ENCODE measurements around the gene HYAL3. TPM values are rescaled to one million over a fixed set of nuclear protein-coding genes. Genes with fewer than 3 reads are reported as not detected.

HYAL3 gene
- total RNA-seq, 1 donor from 2014 or later: 12.5 TPM

DNA sequence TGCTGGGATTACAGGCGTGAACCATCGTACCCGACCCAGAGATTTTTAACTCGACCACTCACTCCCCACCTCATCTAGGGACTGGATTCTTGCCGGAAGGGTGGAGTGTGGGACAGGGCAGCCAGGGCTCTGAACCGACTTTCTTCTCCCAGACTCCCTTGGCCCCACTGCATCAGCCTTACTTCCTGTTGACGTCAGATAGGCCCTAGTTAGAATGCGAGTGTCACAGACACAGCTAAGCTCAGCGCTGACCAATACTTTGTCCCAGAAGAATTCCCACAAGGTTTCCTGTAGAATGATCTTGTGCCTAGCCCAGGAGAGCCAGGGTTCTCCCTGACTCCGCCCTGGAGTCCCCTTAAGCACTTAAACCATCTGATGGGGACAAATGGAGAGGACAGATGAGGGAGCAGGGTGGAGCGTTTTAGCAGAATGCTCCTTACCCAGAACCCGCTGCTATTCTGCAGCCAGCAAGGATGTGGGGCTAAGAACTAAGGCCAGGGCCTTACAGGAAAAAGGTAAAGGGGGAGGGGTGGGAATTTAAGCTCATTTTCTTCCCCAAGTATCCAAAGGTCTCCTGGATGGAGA, 34.6 kb upstream of the HYAL3 start:
- intact Hi-C loops (cut with micrococcal nuclease): no loop called here

DNA sequence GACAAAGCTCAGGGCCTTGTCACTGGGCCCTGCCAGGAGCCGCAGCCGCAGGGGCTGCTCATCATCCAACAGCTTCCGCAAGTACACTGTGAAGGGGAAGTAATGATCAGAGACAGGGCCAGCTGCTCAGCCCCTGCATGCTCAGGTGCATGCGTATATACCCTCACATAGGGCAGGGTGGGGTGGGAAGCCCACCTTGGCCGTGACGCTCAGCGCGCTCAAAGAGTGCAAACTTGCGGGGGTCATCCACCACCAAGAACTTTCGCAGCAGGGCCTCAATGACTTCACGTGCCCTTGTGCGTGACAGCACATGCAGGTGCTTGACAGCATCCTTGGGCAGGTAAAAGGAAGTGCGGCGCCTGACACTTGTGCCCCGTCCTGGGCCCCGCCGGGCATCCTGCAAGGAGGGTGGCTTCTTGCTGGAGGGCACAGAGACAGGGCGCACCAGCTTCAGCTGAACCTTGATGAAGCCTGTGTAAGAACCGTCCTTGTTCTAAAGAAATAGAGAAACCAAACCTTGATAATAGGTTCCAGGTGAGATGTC, 32.2 kb upstream of the HYAL3 start:
- intact Hi-C loops (cut with micrococcal nuclease): no loop called here

DNA sequence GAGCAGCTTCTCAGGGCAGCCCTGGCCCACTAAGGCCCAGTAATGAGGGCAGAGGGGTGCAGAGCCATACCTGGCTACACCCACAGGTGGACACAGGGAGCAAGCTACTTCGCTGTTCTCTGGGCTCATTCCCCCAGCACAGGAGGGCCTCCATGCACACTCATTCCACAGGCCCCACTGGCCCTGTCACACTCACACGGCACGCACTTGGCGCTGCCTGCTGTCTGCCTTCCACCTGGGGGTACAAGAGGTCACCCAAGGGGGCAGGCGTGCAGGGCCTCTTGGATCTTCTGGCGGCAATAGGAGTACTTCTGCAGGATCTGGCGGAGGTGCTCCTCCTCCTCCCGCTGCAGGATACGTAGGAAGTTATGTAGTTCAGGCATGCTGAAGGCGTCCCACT, 31.1 kb upstream of the HYAL3 start:
- intact Hi-C loops (cut with micrococcal nuclease): no loop called here

GRCh38 chr3:50327943-50328691, 28.9 kb upstream of the HYAL3 start, which contains the start of gene TUSC2:
Gene TUSC2, minus strand, starts transcription at chr3:50328223. Its CDS starts 124 bp downstream, at chr3:50328099.
- intact Hi-C loops (cut with micrococcal nuclease): loop anchor here (1.0 to 10.0 kb wide), 7 partner anchors 9 to 913 kb away; partner anchors contain the start of genes APEH, CYB561D2, HYAL3 and IFRD2

- intact Hi-C loops (cut with micrococcal nuclease): loop anchor here (10.0 kb wide), 1 partner anchor 912 kb away; the partner anchor contains the start of genes RHOA and TCTA
These were observed 27.9 kb upstream of the HYAL3 start for GRCh38 chr3:50327129-50327528.

DNA sequence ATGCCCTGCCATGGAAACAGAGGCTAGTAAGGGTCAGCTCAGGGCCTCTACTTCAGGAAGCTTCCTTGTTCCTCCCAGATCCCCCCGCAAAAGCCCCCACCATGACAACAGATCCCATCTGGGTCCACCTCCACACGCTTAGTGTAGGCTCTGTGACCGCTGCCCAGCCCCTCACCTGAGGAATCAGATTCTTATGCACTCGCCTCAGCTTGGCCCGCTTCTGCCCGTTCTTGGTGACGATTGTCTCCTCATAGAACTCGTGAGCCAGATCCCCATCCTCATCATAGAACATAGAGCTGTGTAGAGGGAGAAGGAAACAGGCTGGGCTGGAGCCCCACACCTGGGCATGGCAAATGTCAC, 27.0 kb upstream of the HYAL3 start:
- intact Hi-C loops (cut with micrococcal nuclease): loop anchor here (10.0 kb wide), 1 partner anchor 911 kb away; the partner anchor contains the start of genes RHOA and TCTA

DNA sequence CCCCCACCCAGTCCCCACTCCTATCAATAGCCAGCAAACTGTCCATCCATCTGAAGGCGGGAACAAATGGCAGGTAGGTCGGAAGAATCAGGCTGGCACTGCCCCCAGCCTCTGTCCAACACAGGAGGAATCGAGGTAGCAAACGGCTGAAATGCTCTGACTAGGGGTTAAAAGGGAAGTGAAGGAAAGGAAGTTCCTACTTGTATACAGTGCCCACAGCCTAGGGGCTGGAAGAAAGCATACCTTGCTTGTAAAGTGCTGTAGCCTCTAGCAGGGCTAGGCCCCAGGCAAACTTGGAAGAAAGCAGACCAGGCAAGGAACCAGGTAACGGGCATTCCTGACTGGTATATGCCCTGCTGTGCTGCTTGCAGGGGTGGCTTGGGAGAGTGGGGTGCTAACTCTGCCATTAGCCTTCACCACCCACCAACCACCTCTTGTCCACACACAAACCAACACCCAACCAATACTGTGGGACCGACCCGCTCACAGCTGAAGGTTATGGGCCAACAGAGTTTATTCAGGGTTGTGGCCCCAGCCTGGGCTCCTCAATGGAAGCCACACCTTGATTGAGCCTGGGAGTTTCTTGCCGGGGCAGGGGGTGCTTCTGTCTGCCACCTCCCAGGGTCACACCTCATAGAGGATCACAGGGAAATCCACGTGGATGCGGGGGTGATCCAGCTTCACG, 26.4 kb upstream of the HYAL3 start:
- intact Hi-C loops (cut with micrococcal nuclease): loop anchor here (10.0 kb wide), 1 partner anchor 911 kb away; the partner anchor contains the start of genes RHOA and TCTA

- intact Hi-C loops (cut with micrococcal nuclease): loop anchor here (10.0 kb wide), 1 partner anchor 910 kb away; the partner anchor contains the start of genes RHOA and TCTA
These were observed 25.9 kb upstream of the HYAL3 start for GRCh38 chr3:50325113-50325480.

GRCh38 chr3:50324351-50325112, 25.3 kb upstream of the HYAL3 start:
- intact Hi-C loops (cut with micrococcal nuclease): loop anchor here (1.0 to 10.0 kb wide), 3 partner anchors 50 to 910 kb away; partner anchors contain the start of genes GNAT1, RHOA and TCTA

DNA sequence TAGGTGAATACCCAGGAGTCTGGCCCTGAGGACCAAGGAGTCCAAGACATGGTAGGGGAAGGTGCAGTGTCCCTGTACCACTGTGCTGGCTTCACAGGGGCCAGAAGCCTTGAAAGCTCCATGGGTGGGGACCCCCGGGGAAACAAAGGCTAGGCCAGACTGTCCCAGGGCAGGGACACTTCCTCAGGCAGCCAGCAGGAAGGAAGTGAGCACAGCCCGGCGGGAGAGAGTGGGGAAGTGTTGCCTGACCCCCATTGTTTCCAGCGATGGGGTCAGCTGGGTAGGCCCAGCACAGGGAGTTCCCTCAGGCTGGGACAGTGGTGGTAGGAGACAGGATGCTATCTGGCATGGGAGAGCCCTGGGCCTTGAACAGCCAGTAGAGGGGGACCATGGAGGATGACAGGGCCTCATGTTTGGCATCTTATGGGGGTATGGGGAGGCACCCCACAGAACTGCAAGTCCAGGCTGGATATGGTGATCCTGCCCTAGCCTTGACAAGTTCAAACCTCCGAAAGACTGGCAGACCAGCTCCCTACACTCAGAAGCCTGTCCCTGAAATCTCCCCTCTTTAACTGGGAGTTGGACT, 24.5 kb upstream of the HYAL3 start:
- intact Hi-C loops (cut with micrococcal nuclease): loop anchor here (1.0 to 10.0 kb wide), 3 partner anchors 49 to 909 kb away; partner anchors contain the start of genes GNAT1, RHOA and TCTA

- intact Hi-C loops (cut with micrococcal nuclease): loop anchor here (5.0 to 10.0 kb wide), 2 partner anchors 131 to 908 kb away; partner anchors contain the start of genes GNAT1, RHOA and TCTA
These were observed 23.9 kb upstream of the HYAL3 start for GRCh38 chr3:50323092-50323600.

GRCh38 chr3:50322386-50323091, 23.3 kb upstream of the HYAL3 start, which contains the start of gene HYAL2:
Gene HYAL2, minus strand, starts transcription at chr3:50322745. Its CDS starts 2,256 bp downstream, at chr3:50320489.
- intact Hi-C loops (cut with micrococcal nuclease): loop anchor here (5.0 to 10.0 kb wide), 2 partner anchors 130 to 908 kb away; partner anchors contain the start of genes GNAT1, RHOA and TCTA

- intact Hi-C loops (cut with micrococcal nuclease): loop anchor here (5.0 to 10.0 kb wide), 2 partner anchors 130 to 907 kb away; partner anchors contain the start of genes GNAT1, RHOA and TCTA
These were observed 22.8 kb upstream of the HYAL3 start for GRCh38 chr3:50322115-50322385.

GRCh38 chr3:50321336-50322114, 22.3 kb upstream of the HYAL3 start:
- intact Hi-C loops (cut with micrococcal nuclease): loop anchor here (1.0 to 10.0 kb wide), 8 partner anchors 15 to 907 kb away; partner anchors contain the start of genes CYB561D2, GNAT1, HYAL3 and IFRD2

DNA sequence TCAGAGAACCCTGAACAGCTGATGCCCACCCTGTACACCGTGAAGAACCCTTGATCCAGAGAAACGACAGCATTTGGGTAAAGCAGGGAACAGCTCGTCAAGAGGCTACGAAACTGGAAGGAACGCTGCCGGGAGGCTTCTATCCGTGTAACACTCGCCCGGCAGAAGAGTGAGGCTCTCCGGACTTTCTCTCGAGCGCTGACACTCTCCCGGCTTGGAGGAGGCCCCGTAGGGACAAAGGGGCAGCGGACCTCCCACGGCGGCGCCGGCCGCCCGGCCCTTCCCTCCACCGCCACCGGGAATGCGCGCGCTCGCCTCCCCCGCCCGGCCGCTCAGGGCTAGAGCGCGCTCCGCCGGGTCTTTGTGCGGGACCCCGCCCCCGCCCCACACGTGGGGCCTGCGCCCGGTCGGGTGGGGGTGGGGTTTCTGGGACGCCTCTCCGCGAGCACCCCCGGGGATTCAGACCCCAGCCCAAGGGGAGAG, 21.7 kb upstream of the HYAL3 start:
- intact Hi-C loops (cut with micrococcal nuclease): loop anchor here (1.0 to 10.0 kb wide), 8 partner anchors 16 to 906 kb away; partner anchors contain the start of genes CYB561D2, GNAT1, HYAL3 and IFRD2

- intact Hi-C loops (cut with micrococcal nuclease): loop anchor here (2.0 to 10.0 kb wide), 3 partner anchors 17 to 905 kb away; partner anchors contain the start of genes GNAT1, RHOA and TCTA
These were observed 20.9 kb upstream of the HYAL3 start for GRCh38 chr3:50319894-50320625.
